Epithelial cell of esophagus (primary cell): Measurements from ENCODE around the gene TMEM9.

Source experiments
- DNase-seq: peaks from one replicate; pipeline ENCODE4 v3.0.0; 2010; ENCODE audit warnings: low read depth
- H3K4me3 ChIP-seq: 2 replicates; pipeline ENCODE4 v1.5.1; 2011; ENCODE audit warnings: mild to moderate bottlenecking, low read length, control low read depth
- CTCF ChIP-seq: IDR thresholded peaks from 2 replicates; pipeline ENCODE4 v1.5.1; 2011; ENCODE audit warnings: low read depth, mild to moderate bottlenecking, low read length, control low read depth, inconsistent platforms; ENCODE audit not compliant: insufficient read depth; ENCODE audit errors: missing control alignments

Gene TMEM9

GRCh38 chr1:201098992-201099677 lies 55.1 kb downstream of the TMEM9 start:
- DNase-seq: no peak
- no peak overlapping the region for H3K4me3 ChIP-seq
- TF ChIP-seq CTCF: no peak

- no peak overlapping the region for H3K4me3 ChIP-seq
- no peak for TF ChIP-seq CTCF
- no peak for DNase-seq
Measured at GRCh38 chr1:201096977-201097856, 57.1 kb downstream of the TMEM9 start.

GRCh38 chr1:201096041-201096461 lies 58.2 kb downstream of the TMEM9 start:
- H3K4me3 ChIP-seq: no peak overlapping the region
- no peak for TF ChIP-seq CTCF
- peak; percentile 66 for DNase-seq

GRCh38 chr1:201095581-201095980 lies 58.7 kb downstream of the TMEM9 start:
- TF ChIP-seq CTCF: no peak
- DNase-seq: no peak
- no peak overlapping the region for H3K4me3 ChIP-seq

GRCh38 chr1:201094832-201095231 lies 59.4 kb downstream of the TMEM9 start:
- no peak for DNase-seq
- no peak overlapping the region for H3K4me3 ChIP-seq
- no peak for TF ChIP-seq CTCF

GRCh38 chr1:201093962-201094361 lies 60.3 kb downstream of the TMEM9 start:
- no peak overlapping the region for H3K4me3 ChIP-seq
- no peak for TF ChIP-seq CTCF
- no peak for DNase-seq
